ENCODE results near the gene ZDHHC8. TPM values are rescaled to one million over a fixed set of nuclear protein-coding genes. Genes with fewer than 3 reads are reported as not detected.

Gene ZDHHC8
- total RNA-seq, 4 donors from 2014 or later: 14.7 to 56.5 (median 17.1) TPM

GRCh38 chr22:20111689-20112622, 19.6 kb upstream of the ZDHHC8 start:
- Histone ChIP-seq H3K36me3 (peaks cover 0 to 10% (median 5%) of the 10 kb centered on the region in 4 donors), H3K9me3 (no peaks in the 10 kb centered on the region), H3K27me3 (no peaks in the 10 kb centered on the region), H3K4me1 (peaks cover 8 to 13% (median 11%) of the 10 kb centered on the region in 4 donors), H3K4me3 (no peak overlapping the region), H3K27ac (no peak overlapping the region)
- TF ChIP-seq POLR2A (IDR thresholded peaks at IDR 0.05) (no peak), EP300 (IDR thresholded peaks at IDR 0.05; ENCODE audit: low read depth) (no peak), POLR2AphosphoS5 (IDR thresholded peaks at IDR 0.05) (no peak), CTCF (IDR thresholded peaks at IDR 0.05) (no peak)
- intact Hi-C loops (cut with DNase I; ENCODE audit: low total_unique reads) (no loop called here), in situ Hi-C loops (cut with MboI; ENCODE audit: low pct_ligation_motif_present in 1 of 4, low pct_unique_long_range_greater_than_20kb in 1 of 4, low sequenced_read_pairs in 3 of 4) (no loop called here)
- 59% methylated on average over 1 of the region's 7 CpGs; no CpG with 5 or more reads in 1 of the 2 donors for WGBS, 2 donors (ENCODE audit: low coverage in 1 of 2)
- DNase-seq: no peak

GRCh38 chr22:20112623-20113511, 18.7 kb upstream of the ZDHHC8 start:
- intact Hi-C loops (cut with DNase I; ENCODE audit: low total_unique reads): no loop called here
- no peak for DNase-seq

GRCh38 chr22:20113551-20114310, 17.9 kb upstream of the ZDHHC8 start:
- DNase-seq: no peak
- in situ Hi-C loops (cut with MboI; ENCODE audit: low pct_ligation_motif_present in 1 of 4, low pct_unique_long_range_greater_than_20kb in 1 of 4, low sequenced_read_pairs in 3 of 4): no loop called here
- H3K27ac ChIP-seq: no peak overlapping the region
- peaks cover 0 to 4% (median 0%) of the 10 kb centered on the region in 4 donors for H3K36me3 ChIP-seq
- H3K9me3 ChIP-seq: no peaks in the 10 kb centered on the region
- TF ChIP-seq POLR2AphosphoS5 (IDR thresholded peaks at IDR 0.05): no peak
- TF ChIP-seq CTCF (IDR thresholded peaks at IDR 0.05): no peak
- no peak for TF ChIP-seq EP300 (IDR thresholded peaks at IDR 0.05; ENCODE audit: low read depth)
- no peak for TF ChIP-seq POLR2A (IDR thresholded peaks at IDR 0.05)
- WGBS, 2 donors (ENCODE audit: low coverage in 1 of 2): 82 to 88% methylated on average over 4 to 19 of the region's 19 CpGs
- peaks cover 12 to 23% (median 21%) of the 10 kb centered on the region in 4 donors for H3K4me1 ChIP-seq
- no peak overlapping the region for H3K4me3 ChIP-seq
- no peaks in the 10 kb centered on the region for H3K27me3 ChIP-seq
- intact Hi-C loops (cut with DNase I; ENCODE audit: low total_unique reads): no loop called here

More at GRCh38 chr22:20112623-20113511, 18.7 kb upstream of the ZDHHC8 start:
- Histone ChIP-seq H3K36me3 (peaks cover 0 to 4% (median 0%) of the 10 kb centered on the region in 4 donors), H3K27me3 (no peaks in the 10 kb centered on the region), H3K4me1 (peaks cover 8 to 14% (median 12%) of the 10 kb centered on the region in 4 donors), H3K4me3 (no peak overlapping the region), H3K9me3 (no peaks in the 10 kb centered on the region), H3K27ac (no peak overlapping the region)
- in situ Hi-C loops (cut with MboI; ENCODE audit: low pct_ligation_motif_present in 1 of 4, low pct_unique_long_range_greater_than_20kb in 1 of 4, low sequenced_read_pairs in 3 of 4): no loop called here
- 84% methylated on average over 26 of the region's 26 CpGs; no CpG with 5 or more reads in 1 of the 2 donors for WGBS, 2 donors (ENCODE audit: low coverage in 1 of 2)
- TF ChIP-seq CTCF (IDR thresholded peaks at IDR 0.05) (no peak), EP300 (IDR thresholded peaks at IDR 0.05; ENCODE audit: low read depth) (no peak)
